Activated T-helper 1 cell treated with Interleukin-2 at 50 U/mL for 16 hours (primary cell): Measurements from ENCODE around the gene MBD5.

Experiments
- DNase-seq: peaks from one replicate; pipeline ENCODE4 v3.0.0-alpha.2; 2020; ENCODE audit warnings: low read depth

The MBD5 gene

DNA sequence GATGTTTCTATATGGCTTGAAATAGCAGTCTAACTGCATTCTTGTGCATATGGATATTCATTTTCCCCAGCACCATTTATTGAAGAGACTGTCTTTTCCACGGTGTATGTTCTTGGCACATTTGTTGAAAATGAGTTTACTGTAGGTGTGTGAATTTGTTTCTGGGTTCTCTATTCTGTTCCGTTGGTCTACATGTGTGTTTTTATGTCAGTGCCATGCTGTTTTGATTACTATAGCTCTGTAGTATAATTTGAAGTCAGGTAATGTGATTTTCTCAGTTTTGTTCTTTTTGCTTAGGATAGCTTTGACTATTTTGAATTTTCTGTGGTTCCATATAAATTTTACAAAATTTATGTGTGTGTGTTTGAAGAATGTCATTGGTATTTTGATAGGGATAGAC, 201.0 kb downstream of the MBD5 start:
- DNase-seq = no peak

- no peak for DNase-seq
These were observed 211.0 kb downstream of the MBD5 start for GRCh38 chr2:148231858-148232257.

DNA sequence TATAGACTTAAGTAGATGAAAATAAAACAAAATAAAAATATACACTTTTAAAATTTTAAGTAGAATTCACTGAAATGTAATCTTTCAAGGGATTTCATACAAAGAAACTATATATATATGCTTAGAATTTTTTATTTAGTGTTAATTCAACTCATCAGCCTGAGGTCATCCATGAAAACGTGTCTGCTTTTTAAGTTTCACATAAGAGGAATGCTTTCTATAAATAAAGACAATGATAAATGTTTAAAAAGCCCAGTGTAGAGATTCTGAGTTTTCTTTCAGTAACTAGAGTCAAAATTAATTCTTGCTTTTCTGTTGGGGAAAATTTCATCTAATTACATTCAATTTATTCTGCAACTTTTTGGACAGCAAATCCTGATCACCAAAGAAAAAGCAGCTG, 213.3 kb downstream of the MBD5 start:
- no peak for DNase-seq

- DNase-seq = no peak
These were observed 217.0 kb downstream of the MBD5 start for GRCh38 chr2:148237911-148238310.

- no peak for DNase-seq
These were observed 217.7 kb downstream of the MBD5 start for GRCh38 chr2:148238561-148238960.

- no peak for DNase-seq
These were observed 219.9 kb downstream of the MBD5 start for GRCh38 chr2:148240838-148241237.

- no peak for DNase-seq
These were observed 223.9 kb downstream of the MBD5 start for GRCh38 chr2:148244593-148245292.

DNA sequence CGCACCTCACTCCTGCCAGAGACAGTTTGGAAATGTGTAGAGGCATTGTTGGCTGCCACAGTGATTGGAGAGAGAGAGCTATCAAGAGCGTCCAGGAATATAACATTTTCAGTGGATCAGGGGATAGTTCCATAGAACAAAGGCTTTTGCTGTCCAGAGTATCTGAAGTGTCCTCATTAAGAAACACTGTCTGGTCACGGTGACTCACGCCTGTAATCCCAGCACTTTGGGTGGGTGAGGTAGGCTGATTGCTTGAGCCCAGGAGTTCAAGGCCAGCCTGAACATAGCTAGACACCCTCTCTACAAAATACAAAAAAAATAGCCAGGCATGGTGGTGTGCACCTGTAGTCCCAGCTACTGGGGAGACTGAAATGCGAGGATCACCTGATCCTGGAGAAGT, 231.1 kb downstream of the MBD5 start:
- DNase-seq = no peak

- no peak for DNase-seq
These were observed 231.8 kb downstream of the MBD5 start for GRCh38 chr2:148252646-148253045.

GRCh38 chr2:148253685-148254084, 232.8 kb downstream of the MBD5 start:
- no peak for DNase-seq

DNA sequence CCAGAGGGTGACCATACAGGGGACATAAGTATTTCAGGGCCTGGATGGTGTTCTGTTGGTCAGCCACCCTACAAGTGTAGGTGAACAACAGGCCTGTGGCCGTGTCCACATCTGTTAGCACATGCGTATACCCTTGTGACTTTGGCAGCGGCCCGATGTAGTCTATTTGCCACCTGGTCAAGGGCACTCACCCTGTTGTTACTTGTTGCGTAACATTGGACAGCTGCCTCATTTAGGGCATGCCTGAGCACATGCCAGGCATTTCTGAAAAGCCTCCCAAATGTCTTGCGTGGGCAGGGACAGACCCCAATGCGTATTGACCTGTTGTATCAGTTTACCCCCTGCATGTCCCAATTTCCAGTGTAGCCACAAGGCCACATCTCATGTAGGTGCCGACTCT, 235.0 kb downstream of the MBD5 start:
- no peak for DNase-seq

DNA sequence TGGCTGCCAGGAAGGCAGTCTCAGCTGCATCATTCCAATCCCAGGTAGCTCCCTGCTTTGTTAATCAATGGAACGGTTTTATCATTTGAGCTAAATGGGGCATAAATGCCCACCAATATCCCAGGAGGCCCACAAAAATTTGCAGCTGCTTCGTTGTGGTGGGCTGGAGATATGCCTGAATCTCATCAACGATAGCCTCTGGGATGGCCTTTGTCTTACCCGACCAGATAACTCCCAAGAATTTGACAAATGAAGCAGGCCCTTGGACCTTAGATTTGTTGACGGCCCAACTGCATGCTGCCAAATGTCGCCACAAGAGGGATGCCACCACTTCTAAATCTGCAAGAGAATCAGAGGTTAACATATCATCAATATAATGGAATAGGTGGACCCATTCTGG, 236.4 kb downstream of the MBD5 start:
- no peak for DNase-seq

GRCh38 chr2:148258124-148258523, 237.2 kb downstream of the MBD5 start:
- no peak for DNase-seq

DNA sequence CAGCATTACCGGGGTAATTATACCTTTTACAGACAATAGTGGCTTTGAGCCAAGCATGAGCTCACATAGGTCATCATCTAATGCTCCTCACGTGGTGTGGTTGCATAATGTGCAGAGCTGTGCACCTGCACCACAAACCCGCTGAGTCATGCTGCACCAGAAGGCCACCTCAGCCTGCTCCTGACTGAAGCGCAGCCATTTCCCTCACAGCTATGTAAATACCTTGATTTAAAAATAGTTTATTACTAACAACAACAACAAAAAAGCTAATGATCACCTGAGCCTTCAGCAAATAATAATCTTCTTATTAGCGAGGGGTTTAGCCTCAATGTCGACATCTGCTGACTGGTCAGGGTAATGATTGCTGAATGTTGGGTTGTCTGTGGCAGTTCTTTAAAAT, 238.8 kb downstream of the MBD5 start:
- DNase-seq = no peak

DNA sequence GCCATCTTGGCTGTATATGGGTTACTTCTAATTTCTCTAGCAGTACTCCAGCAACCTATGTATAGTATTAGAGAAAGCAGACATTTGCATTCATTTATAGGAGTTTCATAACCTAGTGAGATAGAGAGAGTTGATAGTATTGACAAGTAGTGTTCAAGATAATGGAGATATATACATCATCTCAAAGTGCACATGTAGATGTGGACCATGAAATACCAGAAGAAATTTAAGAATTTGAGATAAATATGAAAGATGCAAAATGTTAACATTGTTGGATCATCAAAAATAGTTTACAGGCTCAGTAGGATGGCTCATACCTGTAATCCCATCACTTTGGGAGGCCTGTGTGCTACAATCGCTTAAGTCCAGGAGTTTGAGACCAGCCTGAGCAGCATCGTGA, 243.0 kb downstream of the MBD5 start:
- no peak for DNase-seq

DNA sequence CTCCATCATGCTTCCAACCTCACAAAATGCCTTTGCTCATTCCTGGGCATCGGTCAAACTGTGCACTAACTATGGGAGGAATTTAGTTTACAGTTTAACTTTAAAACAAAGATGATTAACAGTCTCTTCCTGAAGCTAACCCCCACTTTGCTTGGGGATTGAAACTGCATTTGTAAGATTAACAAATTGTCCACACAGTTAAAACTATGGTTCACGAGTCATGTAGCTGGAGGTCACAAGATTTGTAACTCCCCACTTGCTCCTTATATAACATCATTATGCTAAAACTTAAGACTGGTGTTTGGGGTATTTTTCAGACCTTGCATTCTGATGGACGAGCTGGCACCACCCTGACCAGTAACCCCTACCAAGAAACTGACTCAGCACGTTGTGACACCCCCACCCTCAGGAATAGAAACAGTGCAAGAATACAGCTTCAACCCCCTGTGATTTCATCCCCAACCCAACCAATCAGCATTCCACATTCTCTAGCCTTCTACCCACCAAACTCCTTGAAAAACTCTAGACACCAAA, 252.3 kb downstream of the MBD5 start:
- DNase-seq = no peak

DNA sequence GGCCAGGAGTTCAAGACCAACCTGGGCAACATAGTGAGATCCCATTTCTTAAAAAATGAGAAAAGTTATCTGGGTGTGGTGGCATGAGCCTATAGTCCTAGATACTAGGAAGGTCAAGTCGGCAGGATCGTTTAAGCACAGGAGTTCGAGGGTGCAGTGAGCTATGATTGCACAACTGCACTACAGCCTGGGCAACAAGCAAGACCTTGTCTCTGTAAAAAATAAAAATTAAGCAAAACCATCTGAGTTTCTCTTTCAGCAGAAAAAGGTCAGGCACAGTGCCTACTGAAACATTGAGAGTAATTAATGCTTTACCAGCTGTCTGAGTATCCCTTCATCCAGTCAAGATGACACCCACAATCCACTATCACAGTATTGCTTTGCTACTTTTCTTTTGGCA, 258.3 kb downstream of the MBD5 start:
- no peak for DNase-seq

GRCh38 chr2:148282201-148282600, 261.3 kb downstream of the MBD5 start:
- DNase-seq = no peak

- DNase-seq = no peak
These were observed 271.5 kb downstream of the MBD5 start for GRCh38 chr2:148292431-148292830.

GRCh38 chr2:148298196-148298595, 277.3 kb downstream of the MBD5 start:
- DNase-seq = no peak

DNA sequence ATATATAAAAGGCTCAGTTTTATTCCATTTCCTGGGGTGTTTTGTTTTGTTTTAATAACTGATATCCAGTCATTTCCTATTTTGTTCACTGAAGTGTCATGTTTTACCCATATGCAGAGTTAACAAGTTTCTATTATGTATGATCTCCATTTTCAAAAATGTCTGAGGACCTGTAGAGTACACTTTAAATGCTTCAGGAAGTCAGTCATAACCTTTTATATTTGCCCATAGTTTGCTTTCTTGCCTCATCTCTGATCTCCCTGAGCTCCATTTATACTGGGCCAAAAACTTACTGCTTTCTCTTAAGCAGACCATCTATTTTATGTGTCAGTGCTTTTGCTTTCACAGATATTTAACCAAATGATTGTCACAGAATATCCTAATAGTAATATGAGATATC, 278.7 kb downstream of the MBD5 start:
- no peak for DNase-seq

DNA sequence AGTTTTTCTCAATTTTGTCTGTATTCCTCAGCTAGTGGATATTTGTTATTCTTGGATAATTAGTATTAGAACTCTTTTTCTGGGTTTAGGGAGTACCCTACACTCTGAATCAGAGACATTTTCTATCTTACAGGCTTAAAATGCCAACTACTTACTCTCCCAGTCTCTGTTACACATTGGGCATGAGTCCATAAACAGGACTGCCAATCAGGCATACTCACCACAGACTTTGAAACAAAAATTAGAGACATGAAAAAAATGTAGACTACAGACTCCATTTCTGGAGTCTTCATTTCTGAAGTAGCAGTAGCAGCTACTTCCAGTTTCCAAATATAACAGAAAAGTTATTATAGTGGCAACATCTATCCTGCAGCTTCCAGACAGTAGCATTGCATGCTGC, 279.7 kb downstream of the MBD5 start:
- no peak for DNase-seq

- DNase-seq = no peak
These were observed 280.5 kb downstream of the MBD5 start for GRCh38 chr2:148301362-148301761.

DNA sequence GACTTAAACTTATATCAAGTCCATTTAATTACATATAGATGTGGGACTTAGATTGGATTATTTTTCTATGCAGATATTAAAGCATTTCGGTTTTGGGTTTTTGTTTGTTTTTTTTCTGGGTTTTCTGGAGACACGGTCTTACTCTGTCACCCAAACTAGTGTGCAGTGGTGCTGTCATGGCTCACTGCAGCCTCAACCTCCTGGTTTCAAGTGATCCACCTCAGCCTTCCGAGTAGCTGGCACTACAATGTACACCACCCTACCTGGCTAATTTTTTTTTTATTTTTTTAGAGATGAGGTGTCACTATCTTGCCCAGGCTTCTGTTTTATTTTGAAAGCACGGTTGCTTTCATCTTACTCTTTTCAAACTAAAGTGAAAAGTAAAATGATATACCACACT, 281.6 kb downstream of the MBD5 start:
- no peak for DNase-seq
